HG03135 (cell line): ENCODE measurements around the gene HHEX.
"Not testable (repeated sequence)": the region's sequence is repeated elsewhere in the genome, so short reads cannot be mapped to it uniquely, and the experiment has no call there.

ENCODE experiments used
- ATAC-seq: cut with Tn5 transposase; IDR thresholded peaks from one replicate; pipeline ENCODE4 v1.9.1; 2021; ENCODE audit warnings: mild to moderate bottlenecking, moderate library complexity; ENCODE audit not compliant: unreplicated experiment

HHEX gene

GRCh38 chr10:92689663-92690210 lies at the start of gene HHEX:
HHEX (plus strand) TSS chr10:92689955; CDS start chr10:92689987, 32 bp downstream.
- ATAC-seq = peak; percentile 46

GRCh38 chr10:92640107-92640506 lies 49.6 kb upstream of the HHEX start:
- ATAC-seq = no peak

GRCh38 chr10:92641492-92641891 lies 48.3 kb upstream of the HHEX start:
- no peak for ATAC-seq

GRCh38 chr10:92644921-92645320 lies 44.8 kb upstream of the HHEX start:
- ATAC-seq = no peak

- not testable (repeated sequence) for ATAC-seq
These were observed 38.9 kb upstream of the HHEX start for GRCh38 chr10:92650864-92651263.

GRCh38 chr10:92655426-92655825 lies 34.3 kb upstream of the HHEX start:
- no peak for ATAC-seq

- ATAC-seq = no peak
These were observed 33.3 kb upstream of the HHEX start for GRCh38 chr10:92656266-92656961.

- ATAC-seq = no peak
These were observed 32.7 kb upstream of the HHEX start for GRCh38 chr10:92657024-92657423.

- no peak for ATAC-seq
These were observed 26.9 kb upstream of the HHEX start for GRCh38 chr10:92662848-92663247.

- ATAC-seq = no peak
These were observed 25.4 kb upstream of the HHEX start for GRCh38 chr10:92664322-92664721.

GRCh38 chr10:92667078-92667477 lies 22.7 kb upstream of the HHEX start:
- ATAC-seq = no peak

- no peak for ATAC-seq
These were observed 12.0 kb upstream of the HHEX start for GRCh38 chr10:92677708-92678107.

GRCh38 chr10:92678206-92678605 lies 11.5 kb upstream of the HHEX start:
- no peak for ATAC-seq

GRCh38 chr10:92681306-92681834 lies 8.4 kb upstream of the HHEX start:
- no peak for ATAC-seq

GRCh38 chr10:92688573-92688926 lies 1.2 kb upstream of the HHEX start:
- no peak for ATAC-seq

GRCh38 chr10:92688927-92689662 lies 660 bp upstream of the HHEX start:
- ATAC-seq = peak; percentile 31

- peak; percentile 23 for ATAC-seq
These were observed 608 bp downstream of the HHEX start for GRCh38 chr10:92690211-92690914.

- ATAC-seq = no peak
These were observed 1.3 kb downstream of the HHEX start for GRCh38 chr10:92690915-92691590.

- no peak for ATAC-seq
These were observed 1.9 kb downstream of the HHEX start for GRCh38 chr10:92691591-92692079.

GRCh38 chr10:92692080-92692671 lies 2.4 kb downstream of the HHEX start:
- ATAC-seq = no peak
